HG02938 (cell line): ENCODE data around the gene CUL9.

Experiments
- ATAC-seq: cut with Tn5 transposase; IDR thresholded peaks from one replicate; pipeline ENCODE4 v1.9.1; 2021; ENCODE audit warnings: mild to moderate bottlenecking, moderate library complexity; ENCODE audit not compliant: unreplicated experiment

The CUL9 gene

DNA sequence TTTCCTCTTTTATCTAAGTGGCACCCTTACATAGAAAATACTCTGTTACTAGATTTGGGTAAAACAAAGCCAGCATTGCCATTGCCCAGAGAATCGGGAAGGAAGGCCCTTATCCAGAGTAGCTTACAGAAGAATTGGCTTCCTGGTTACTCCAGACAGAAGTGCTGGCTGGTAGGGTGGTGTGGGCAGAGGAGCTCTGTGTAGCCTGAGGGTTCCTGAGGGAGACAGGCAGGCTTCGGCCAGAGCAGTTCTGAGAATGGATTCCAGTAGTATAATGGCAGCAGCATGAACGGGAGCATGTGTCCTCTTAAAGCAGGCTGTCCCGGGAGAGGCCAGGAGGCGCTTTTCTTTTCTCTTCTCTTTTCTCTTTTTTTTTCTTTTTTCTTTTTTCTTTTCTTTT lies 11.9 kb downstream of the CUL9 start:
- no peak for ATAC-seq

DNA sequence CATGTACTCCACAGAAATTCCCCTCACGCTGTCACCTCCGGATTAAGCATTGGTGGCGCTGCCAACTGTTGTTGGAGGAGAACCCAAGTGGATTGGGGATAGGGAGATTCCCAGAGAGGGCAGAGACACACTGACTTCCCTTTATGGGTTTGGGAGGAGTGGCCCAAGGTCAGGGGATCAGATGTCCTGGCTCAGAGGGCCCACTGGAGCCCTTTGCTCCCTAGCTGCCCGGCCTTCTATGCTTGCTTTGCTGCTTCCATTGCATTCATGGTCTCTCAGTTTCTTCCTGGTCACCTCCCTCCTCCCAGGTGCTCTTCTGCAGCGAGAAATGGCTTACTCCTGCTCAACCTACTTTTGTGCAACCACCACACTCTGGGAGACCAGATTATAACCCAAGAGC lies 14.3 kb downstream of the CUL9 start:
- ATAC-seq = no peak

DNA sequence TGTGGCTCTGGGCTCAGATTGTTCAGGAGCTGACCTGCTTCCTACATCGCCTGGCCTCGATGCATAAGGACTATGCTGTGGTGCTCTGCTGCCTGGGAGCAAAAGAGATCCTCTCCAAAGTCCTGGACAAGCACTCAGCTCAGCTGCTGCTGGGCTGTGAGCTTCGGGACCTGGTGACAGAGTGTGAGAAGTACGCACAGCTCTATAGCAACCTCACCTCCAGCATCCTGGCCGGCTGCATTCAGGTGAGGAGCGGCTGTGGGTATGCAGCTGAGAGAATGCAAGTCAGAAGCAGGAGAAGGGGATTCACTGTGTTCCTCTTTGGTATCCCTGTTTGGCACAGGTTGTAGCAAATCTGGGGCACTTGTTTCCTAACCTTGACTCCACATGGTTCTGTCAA lies 17.9 kb downstream of the CUL9 start:
- no peak for ATAC-seq

DNA sequence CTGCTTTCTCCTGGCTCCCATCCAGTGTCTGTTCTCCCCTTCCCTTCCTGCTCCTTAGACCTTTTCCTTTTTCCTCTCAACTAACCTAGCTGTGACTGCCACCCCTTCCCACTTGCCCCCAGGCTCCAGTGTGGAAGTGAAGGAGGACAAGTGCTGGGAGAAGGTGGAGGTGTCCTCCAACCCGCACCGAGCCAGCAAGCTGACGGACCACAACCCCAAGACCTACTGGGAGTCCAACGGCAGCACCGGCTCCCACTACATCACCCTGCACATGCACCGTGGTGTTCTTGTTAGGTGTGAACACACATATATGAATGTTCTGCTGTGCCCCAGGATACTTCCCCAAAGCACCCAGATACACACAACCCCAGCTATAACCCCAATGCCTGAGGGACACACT lies 18.5 kb downstream of the CUL9 start:
- ATAC-seq = no peak

DNA sequence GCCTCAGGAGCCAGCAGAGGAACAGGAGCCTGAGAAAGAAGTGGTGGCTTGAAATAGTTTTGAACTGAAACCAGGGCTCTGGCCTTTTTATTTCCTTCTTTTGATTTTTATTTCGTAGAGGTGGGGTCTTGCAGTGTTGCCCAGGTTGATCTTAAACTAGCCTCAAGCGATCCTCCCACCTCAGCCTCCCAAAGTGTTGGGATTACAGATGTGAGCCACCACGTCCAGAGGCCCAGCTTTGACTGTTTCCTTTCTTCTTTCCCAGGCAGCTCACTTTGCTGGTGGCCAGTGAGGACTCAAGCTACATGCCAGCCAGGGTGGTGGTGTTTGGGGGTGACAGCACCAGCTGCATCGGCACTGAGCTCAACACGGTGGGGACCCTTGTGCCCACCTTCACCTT lies 20.5 kb downstream of the CUL9 start:
- no peak for ATAC-seq

DNA sequence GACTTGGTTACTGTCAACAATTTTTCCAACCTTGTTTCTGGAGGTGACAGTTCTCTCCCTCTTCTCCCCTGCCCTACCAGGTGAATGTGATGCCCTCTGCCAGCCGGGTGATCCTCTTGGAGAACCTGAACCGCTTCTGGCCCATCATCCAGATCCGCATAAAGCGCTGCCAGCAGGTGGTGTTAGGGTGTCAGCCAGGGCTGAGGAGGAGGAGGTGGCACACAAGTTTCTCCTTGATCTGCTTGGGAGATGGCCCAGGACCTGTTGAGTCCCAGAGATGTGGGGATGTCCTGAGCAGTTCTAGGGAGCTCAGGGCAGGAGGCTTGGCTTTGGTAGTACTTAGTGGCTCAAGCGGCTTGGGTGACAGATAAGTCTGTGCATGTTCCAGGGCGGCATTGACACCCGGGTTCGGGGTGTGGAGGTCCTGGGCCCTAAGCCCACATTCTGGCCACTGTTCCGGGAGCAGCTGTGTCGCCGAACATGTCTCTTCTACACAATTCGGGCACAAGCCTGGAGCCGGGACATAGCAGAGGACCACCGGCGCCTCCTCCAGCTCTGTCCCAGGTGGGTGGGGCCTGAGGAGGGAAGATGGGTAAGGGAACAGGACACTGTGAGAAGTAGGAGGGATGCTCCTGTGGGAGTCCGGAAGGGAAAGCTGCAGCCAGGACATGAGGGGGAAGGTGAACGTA lies 21.2 kb downstream of the CUL9 start:
- ATAC-seq = no peak

DNA sequence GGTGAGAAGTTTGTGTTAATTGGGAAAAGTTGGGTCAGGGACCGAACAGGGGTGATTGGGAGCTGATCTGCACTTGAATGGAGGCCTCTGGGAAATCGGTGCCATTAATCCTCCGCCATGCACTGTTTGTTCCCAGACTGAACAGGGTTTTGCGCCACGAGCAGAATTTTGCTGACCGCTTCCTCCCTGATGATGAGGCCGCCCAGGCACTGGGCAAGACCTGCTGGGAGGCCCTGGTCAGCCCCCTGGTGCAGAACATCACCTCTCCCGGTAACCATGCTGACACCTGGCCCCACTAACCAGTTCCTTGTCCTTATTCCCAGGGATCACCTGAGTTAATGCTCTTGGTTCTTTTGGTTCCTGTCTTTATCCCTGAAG lies 21.7 kb downstream of the CUL9 start:
- no peak for ATAC-seq

DNA sequence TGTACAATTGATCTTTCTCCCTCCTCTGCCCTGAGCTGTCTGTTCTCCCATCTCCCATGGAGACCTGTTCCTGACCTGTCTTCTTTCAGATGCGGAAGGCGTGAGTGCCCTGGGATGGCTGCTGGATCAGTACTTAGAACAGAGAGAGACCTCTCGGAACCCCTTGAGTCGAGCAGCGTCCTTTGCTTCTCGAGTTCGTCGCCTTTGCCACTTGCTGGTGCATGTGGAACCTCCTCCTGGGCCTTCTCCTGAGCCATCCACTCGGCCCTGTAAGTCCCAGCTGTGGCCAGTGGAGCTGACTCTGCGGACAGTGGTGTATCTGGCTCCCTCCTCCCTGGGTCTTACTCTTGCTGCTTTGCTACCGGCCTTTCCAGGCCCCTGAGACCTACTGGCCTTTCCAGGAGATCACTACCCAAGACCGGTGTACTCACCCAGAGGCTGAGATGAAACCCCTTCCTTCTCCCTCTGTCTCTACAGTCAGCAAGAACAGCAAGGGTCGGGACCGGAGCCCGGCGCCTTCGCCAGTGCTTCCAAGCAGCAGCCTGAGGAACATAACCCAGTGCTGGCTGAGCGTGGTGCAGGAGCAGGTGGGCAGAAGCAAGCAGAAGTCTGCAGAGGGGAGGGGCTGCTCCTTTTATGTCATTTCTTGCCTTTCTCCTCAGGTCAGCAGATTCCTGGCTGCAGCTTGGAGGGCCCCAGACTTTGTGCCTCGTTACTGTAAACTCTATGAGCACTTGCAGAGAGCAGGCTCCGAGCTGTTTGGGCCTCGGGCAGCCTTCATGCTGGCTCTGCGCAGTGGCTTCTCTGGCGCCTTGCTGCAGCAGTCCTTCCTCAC lies 22.5 kb downstream of the CUL9 start:
- no peak for ATAC-seq

DNA sequence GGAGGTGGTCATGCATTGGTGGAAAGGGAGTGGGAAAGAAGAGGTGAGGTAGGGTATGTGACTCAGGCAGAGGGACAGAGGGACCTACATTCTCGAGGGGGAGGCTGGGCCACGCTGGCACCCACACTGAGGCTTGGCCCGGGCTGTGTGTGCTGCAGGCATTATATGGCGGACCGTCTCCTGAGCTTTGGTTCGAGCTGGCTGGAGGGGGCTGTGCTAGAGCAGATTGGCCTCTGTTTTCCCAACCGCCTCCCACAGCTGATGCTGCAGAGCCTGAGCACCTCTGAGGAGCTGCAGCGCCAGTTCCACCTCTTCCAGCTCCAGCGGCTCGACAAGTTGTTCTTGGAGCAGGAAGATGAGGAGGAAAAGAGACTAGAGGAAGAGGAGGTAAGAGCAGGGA lies 23.9 kb downstream of the CUL9 start:
- ATAC-seq = no peak

DNA sequence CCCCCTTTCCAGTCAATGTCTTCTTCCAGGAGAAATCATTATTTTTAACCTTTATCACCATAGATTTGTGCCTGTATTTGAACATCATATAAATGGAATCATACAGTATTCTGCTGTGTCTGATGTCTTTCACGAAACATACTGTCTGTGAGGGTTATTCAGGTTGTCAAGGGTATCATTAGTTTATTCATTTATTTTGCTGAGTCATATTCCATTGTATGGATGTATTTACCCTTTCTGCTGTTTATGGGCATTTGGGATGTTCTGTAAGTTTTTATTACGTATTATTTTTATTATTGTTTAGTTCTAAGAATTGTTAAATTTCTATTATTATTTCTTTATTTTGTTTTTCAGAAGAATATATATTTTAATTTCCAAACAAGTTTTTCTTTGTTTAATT lies 25.3 kb downstream of the CUL9 start:
- no peak for ATAC-seq

DNA sequence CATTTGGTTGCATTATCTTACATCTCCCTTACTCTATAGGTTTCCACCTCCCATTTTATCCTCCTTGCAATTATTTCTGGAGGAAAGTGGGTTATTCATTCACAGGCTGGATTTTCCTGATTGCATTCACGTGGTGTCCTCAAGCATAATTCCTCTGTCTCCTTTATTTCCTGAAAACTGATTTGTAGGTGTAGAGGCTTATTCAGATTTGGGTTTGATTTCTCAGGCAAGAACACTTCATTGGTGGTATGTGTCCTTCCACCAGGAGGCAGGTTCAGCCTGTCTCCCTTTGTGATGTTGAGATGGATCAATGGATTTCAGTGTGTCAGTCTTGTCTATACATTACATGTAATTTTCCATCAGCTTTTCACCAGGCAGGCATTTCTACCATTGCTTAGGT lies 30.0 kb downstream of the CUL9 start:
- no peak for ATAC-seq

DNA sequence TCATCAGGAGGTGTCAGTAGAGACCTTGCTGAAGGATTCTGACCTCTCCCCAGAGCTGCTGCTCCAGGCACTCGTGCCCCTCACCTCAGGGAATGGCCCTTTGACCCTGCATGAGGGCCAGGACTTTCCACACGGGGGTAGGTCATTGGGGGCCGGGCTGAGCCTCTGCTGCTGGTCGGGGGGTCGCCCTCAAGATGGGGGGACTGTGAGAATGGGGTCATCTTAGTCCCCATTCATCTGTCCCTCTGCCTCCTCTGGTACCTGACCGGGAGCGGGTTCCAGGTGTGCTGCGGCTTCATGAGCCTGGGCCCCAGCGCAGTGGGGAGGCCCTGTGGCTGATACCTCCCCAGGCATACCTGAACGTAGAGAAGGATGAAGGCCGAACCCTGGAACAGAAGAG lies 31.4 kb downstream of the CUL9 start:
- no peak for ATAC-seq

DNA sequence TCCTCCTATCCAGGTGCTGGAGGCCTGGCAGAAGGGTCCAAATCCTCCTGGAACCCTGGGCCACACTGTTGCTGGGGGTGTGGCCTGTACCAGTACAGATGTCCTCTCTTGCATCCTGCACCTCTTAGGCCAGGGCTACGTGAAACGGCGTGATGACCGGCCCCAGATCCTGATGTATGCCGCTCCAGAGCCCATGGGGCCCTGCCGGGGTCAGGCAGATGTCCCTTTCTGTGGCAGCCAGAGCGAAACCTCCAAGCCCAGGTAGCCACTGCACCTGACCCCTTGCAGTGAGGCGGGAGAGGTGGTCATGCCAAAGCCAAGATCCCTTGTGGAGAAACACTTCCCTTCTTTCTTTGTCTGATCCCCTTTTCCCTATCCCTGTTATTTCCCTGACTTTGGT lies 33.1 kb downstream of the CUL9 start:
- ATAC-seq = no peak

DNA sequence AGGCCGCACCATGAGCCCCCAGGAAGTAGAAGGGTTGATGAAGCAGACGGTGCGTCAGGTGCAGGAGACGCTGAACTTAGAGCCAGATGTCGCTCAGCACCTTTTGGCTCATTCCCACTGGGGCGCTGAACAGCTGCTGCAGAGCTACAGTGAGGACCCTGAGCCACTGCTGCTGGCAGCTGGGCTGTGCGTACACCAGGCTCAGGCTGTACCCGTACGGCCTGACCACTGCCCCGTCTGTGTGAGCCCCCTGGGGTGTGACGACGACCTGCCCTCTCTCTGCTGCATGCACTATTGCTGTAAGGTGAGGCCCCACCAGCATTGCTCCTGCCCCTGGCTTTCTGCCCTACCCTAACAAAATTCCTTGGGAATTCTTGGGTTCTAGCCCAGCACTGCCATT lies 34.2 kb downstream of the CUL9 start:
- ATAC-seq = no peak

DNA sequence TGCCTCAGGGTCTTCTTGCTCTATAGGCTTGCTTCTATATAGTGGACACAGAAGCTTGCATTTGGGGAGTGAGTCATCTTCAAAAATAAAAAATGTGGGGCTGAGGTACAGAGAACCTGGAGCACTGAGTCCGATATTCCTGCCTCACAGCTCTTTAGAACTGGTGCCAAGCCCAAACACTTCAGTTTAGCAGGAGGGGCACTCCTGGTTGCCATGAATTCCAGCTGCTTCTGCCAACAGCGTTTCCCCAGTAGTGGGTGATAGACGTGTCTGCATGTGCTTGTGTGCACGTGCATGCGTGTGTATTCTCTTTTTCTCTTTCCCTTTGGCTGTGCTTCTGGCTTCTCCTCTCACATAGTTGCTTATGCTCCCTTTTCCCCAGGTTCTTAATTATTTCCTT lies 35.4 kb downstream of the CUL9 start:
- ATAC-seq = no peak

DNA sequence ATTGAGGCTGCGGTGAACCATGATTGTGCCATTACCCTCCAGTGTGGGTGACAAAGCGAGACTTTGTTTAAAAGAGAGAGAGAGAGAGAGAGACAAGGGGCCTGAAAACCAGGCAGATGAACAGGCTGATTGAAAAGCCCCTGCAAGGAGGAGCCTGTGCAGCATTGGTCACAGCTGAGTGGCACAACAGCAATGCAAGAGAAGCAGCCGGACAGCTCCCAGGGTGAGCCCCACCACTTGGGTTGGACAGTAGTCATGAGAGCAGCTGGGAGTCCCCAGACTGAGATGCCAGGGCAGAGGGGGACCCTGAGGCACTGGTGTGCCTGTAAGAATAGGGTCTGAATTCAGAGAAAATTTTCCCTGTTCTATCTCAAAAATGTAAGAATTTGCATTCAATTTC lies 37.1 kb downstream of the CUL9 start:
- no peak for ATAC-seq

DNA sequence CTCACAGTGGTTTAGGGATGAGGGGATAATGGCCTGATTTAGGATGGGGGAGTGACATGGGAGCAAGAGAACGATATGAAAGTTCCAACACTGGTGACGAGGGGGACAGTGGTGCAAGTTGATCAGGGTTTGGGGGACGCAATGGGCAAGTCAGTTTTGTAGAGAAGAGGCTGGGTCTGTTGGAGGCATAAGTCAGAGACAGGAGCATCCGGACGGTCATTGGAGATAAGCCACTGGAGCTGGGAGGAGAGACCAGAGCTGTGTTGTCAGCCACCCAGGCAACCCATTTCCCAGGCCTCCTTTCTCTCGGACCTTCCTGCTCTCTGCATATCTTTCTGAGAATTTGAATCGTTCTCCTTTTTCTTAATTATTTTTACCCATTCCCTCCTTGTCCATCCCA lies 37.8 kb downstream of the CUL9 start:
- ATAC-seq = no peak

DNA sequence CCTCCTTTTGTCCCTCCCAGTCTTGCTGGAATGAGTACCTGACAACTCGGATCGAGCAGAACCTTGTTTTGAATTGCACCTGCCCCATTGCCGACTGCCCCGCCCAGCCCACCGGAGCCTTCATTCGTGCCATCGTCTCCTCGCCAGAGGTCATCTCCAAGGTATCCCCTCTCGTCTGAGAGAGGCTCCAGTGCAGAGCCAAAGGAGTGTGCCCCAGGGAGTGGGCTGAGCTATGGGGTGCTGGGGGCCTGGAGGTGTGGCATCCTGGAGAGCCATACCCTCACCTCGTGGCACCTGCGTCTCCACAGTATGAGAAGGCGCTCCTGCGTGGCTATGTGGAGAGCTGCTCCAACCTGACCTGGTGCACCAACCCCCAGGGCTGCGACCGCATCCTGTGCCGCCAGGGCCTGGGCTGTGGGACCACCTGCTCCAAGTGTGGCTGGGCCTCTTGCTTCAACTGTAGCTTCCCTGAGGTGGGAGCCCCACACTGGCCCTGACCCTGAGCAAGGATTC lies 38.5 kb downstream of the CUL9 start:
- no peak for ATAC-seq

DNA sequence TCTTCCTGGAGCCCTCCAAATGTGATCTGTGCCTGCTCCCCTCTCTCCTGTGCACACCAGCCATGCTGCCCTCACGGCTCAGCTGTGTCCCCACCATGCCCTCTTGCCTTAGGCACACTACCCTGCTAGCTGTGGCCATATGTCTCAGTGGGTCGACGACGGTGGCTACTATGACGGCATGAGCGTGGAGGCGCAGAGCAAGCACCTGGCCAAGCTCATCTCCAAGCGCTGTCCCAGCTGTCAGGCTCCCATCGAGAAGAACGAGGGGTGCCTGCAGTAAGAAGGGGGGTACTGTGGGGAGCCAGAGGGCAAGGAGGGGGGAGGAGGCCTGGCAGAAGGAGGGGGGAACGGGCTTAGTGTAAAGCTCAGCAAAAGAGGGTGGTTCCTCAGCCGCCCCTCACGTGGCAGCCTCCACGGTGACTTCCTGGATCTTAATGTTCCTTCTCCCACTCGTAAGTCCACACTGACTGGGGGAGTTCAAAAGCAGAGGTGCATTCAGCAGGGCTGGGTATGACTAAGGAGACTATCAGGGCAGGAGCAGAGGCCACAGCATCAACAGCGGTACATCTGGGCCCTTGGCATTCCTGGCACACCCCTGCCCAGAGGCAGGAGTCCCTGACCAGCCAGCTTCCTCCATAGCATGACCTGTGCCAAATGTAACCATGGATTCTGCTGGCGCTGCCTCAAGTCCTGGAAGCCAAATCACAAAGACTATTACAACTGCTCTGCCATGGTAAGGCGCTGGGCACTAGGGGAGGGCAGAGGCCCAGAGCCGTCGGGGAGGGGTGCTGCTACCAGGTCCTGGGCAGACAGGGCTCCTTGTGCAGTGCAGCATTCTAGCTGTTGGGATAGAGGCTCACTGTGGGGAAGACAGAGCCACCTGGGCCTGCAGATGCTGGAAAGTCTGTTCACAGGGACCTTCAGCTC lies 39.3 kb downstream of the CUL9 start:
- ATAC-seq = no peak

DNA sequence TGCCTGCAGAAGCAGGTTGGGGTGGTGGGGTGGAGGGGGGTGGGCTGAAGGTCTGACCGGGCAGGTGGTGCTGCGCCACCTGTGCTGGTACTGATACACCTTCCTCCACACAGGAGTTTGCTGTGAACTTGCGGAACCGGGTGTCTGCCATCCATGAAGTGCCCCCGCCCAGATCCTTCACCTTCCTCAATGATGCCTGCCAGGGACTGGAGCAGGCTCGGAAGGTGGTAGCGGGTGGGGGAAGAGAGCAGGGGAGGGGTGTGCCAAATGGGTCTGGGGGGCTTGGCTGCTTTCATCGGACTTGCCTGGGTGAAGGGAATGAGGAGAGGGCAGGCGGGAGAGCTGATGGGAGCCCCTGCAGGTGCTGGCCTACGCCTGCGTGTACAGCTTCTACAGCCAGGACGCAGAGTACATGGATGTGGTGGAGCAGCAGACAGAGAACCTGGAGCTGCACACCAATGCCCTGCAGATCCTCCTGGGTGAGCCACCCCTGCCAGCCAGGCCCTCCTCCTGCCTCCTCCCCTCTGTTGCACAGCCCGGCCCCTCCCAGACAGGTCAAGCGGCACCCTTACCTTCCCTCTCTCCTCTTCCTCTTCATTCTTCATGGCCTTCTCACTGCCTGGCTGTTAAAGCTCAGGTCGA lies 40.5 kb downstream of the CUL9 start:
- no peak for ATAC-seq

DNA sequence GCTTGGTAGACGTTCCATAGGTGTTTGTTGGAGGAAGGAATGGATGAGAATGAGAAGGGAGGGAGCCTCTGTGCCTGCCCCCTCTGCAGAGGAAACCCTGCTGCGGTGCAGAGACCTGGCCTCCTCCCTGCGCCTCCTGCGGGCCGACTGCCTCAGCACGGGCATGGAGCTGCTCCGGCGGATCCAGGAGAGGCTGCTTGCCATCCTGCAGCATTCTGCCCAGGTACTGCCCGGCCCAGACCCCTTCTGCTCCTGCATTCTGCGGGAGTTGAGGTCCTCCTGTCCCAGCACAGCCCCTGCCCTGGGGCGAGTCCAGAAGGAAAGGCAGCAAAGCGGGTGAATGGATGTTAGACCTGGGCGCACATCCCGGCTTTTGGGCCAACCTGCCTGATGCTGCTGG lies 41.2 kb downstream of the CUL9 start:
- no peak for ATAC-seq
